ENCODE data around the gene PHACTR1. TPM values are rescaled to one million over a fixed set of nuclear protein-coding genes. Genes with fewer than 3 reads are reported as not detected.

Gene PHACTR1
- total RNA-seq, 1 donor from 2014 or later = 8.4 TPM

GRCh38 chr6:13004601-13005000, 288.0 kb downstream of the PHACTR1 start:
- TF ChIP-seq CTCF (IDR thresholded peaks at IDR 0.05) = no peak
- DNase-seq (ENCODE audit: low spot score in 2 of 2) = no peak
- Histone ChIP-seq H3K4me1 (peaks cover 0 to 10% of the 10 kb centered on the region in 2 donors), H3K27me3 (no peaks in the 10 kb centered on the region), H3K27ac (no peak overlapping the region), H3K4me3 (no peak overlapping the region), H3K36me3 (no peaks in the 10 kb centered on the region), H3K9me3 (no peaks in the 10 kb centered on the region)
- intact Hi-C loops (cut with DNase I) = no loop called here

- intact Hi-C loops (cut with DNase I) = no loop called here
- Histone ChIP-seq H3K9me3 (no peaks in the 10 kb centered on the region), H3K27ac (no peak overlapping the region), H3K27me3 (no peaks in the 10 kb centered on the region), H3K36me3 (no peaks in the 10 kb centered on the region), H3K4me3 (no peak overlapping the region), H3K4me1 (peaks cover 0 to 10% of the 10 kb centered on the region in 2 donors)
- no peak for DNase-seq (ENCODE audit: low spot score in 2 of 2)
- no peak for TF ChIP-seq CTCF (IDR thresholded peaks at IDR 0.05)
These were observed 289.4 kb downstream of the PHACTR1 start for GRCh38 chr6:13005994-13006393.

GRCh38 chr6:13006578-13007300, 290.2 kb downstream of the PHACTR1 start:
- no peak overlapping the region for H3K4me3 ChIP-seq
- intact Hi-C loops (cut with DNase I) = no loop called here

GRCh38 chr6:13007744-13008143, 291.2 kb downstream of the PHACTR1 start:
- H3K27me3 ChIP-seq = no peaks in the 10 kb centered on the region
- no peak for DNase-seq (ENCODE audit: low spot score in 2 of 2)
- peaks cover 5 to 18% of the 10 kb centered on the region in 2 donors for H3K4me1 ChIP-seq
- no peaks in the 10 kb centered on the region for H3K9me3 ChIP-seq
- H3K27ac ChIP-seq = no peak overlapping the region
- TF ChIP-seq CTCF (IDR thresholded peaks at IDR 0.05) = no peak
- no peak overlapping the region for H3K4me3 ChIP-seq
- no peaks in the 10 kb centered on the region for H3K36me3 ChIP-seq
- intact Hi-C loops (cut with DNase I) = no loop called here

More at GRCh38 chr6:13006578-13007300, 290.2 kb downstream of the PHACTR1 start:
- no peaks in the 10 kb centered on the region for H3K36me3 ChIP-seq
- H3K9me3 ChIP-seq = no peaks in the 10 kb centered on the region
- H3K4me1 ChIP-seq = peaks cover 0 to 10% of the 10 kb centered on the region in 2 donors
- no peak for DNase-seq (ENCODE audit: low spot score in 2 of 2)
- no peak overlapping the region for H3K27ac ChIP-seq
- H3K27me3 ChIP-seq = no peaks in the 10 kb centered on the region
- TF ChIP-seq CTCF (IDR thresholded peaks at IDR 0.05) = no peak

- no peak for DNase-seq (ENCODE audit: low spot score in 2 of 2)
These were observed 292.5 kb downstream of the PHACTR1 start for GRCh38 chr6:13009031-13009430.

More at GRCh38 chr6:13009031-13009430, 292.5 kb downstream of the PHACTR1 start:
- Histone ChIP-seq H3K36me3 (no peaks in the 10 kb centered on the region), H3K27ac (no peak overlapping the region), H3K9me3 (no peaks in the 10 kb centered on the region), H3K4me3 (no peak overlapping the region), H3K4me1 (peaks cover 8 to 21% of the 10 kb centered on the region in 2 donors), H3K27me3 (no peaks in the 10 kb centered on the region)
- no peak for TF ChIP-seq CTCF (IDR thresholded peaks at IDR 0.05)
- intact Hi-C loops (cut with DNase I) = no loop called here

Data from ascending aorta (tissue), 2 donors.